HG03565 (cell line): ENCODE measurements around the gene COL23A1.
"Not testable (repeated sequence)": the region's sequence is repeated elsewhere in the genome, so short reads cannot be mapped to it uniquely, and the experiment has no call there.

Experiments
- ATAC-seq: cut with Tn5 transposase; IDR thresholded peaks from one replicate; pipeline ENCODE4 v1.9.1; 2021; ENCODE audit warnings: mild to moderate bottlenecking, moderate library complexity; ENCODE audit not compliant: unreplicated experiment

COL23A1 gene

DNA sequence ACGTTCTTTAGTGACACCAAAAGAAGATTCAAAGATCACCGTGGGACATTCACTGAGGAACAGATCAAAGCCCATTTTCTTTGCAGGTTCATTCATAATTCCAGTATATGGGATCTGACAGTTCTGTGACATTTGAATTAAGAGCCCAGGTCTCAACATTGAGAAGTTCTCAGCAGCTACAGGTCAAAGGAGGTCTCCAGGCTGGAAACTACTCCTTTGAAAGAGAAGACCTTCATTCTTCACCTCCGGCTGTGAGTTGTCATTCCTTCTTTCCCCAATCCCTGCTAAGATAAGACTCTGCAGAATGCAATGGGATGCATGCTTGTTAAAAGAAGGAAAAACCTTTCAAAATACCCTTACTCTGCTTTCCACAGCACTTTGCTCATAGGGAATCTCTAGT, 79.0 kb downstream of the COL23A1 start:
- ATAC-seq, result no peak

GRCh38 chr5:178509491-178510057, 80.6 kb downstream of the COL23A1 start:
- ATAC-seq, result no peak

DNA sequence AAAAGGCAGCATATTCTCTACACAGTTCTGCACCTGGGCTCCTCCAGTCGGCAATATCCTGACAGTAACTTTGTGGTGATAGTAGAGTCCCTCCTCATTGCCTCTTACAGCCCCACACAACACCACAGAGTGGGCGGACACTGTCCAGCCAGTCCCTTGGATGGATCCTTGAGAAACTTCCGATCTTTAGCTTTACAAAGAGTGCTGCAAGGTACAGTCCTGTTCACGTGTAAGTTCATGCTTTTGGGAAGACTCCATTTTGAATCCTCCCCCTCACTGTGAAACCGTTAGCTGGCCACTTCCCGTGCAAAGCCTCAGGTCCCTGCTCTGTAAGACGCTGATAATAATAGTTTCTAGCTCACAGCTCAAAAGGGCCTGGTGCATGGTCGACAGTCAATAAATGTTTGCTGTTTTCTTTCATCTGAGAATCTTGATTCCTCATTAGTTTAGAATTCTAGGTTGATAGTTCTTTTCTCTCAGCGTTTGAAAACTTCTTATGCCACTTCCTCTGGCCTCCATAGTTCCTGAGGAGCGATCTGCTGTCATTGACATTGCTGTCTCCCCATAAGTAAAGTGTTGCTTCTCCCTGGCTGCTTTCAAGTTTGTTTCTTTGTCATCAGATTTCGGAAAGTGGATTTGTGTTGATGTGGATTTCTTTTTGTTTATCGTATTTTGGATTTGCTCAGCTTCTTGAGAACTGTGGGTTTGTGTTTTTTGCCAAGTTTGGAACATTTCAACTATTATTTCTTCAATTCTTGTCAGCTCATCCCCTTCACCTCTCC, 82.9 kb downstream of the COL23A1 start:
- ATAC-seq, result no peak

DNA sequence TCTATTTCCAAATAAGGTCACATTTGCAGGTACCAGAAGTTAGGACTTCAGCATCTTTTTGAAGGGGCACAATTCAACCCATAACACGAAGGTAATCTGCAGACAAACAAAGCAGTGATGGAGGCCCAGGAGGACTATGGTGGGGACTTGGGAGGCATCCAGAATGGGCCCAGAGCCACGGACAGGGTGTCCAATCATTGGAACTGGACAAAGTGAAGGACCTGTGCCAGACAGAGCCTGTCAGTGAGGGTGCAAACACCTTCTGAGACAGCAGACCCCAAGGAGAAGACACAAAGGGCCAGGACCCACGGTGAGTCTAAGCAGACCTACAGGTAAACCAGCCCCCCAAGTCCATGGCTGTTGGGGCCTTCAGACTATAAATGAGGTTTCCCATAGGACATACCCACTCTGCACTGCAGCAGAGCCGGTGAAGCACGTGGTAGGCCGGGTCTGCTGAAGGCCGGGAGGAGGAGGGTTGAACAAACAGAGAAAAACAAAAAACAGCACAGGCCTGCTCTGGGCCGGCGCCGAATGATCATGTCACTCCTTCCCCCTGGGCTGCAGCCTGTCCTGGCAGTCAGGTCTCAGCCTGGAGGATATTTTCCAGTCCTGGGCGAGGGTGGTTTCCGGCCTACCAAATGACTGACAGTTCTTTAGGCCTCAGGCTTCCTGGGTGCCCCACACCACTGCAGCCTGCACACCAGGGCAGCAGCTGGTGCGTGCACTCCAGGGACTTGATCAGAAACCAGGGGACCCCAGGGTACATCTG, 84.4 kb downstream of the COL23A1 start:
- ATAC-seq, result no peak

- no peak for ATAC-seq
Observed at GRCh38 chr5:178504340-178504960, 85.7 kb downstream of the COL23A1 start.

DNA sequence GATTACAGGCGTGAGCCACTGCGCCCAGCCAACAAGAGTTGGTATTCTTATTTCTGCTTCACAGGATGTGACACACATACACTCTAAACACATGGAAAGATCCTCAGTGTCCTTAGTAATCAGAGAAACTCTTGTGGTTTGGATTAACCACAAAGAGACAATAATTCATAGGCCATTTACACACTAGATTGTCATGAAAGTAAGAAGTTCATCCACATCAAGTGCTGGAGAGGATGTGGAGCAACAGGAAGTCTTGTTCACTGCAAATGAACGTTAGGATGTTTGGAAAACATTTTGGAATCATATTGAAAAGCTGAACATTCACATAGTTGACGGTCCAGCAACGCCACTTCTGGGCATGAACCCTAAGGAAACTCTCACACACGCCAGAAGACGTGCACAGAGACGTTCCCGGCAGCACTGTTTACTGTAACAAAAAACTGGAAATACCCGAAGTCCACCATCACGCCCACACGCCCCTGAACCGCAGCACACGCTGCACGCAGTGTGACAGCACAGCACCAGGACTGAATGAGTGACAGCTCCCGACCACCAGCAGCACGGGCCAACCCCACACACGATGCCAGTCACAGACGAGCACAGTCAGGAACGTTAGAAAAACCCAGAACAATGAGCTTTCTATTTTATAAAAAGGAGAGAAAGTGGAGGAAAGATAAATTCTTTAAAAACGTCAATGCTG, 87.6 kb downstream of the COL23A1 start:
- ATAC-seq, result no peak

DNA sequence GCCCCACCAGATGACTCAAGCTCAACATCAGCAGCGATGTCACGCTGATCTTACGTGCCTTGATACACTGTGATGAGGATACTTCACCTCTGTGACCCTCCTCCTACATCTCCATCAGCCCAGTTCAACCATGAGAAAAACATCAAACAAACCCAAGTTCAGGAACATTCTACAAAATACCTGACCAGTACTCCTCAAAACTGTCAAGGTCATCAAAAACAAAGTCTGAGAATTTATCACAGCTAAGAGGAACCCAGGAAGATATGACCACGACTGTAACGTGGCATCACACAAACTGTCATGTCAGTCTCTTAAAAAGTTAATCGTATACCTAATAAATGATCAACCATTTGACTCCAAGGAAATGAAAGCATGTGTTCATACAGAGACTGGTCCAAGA, 90.8 kb downstream of the COL23A1 start:
- no peak for ATAC-seq

DNA sequence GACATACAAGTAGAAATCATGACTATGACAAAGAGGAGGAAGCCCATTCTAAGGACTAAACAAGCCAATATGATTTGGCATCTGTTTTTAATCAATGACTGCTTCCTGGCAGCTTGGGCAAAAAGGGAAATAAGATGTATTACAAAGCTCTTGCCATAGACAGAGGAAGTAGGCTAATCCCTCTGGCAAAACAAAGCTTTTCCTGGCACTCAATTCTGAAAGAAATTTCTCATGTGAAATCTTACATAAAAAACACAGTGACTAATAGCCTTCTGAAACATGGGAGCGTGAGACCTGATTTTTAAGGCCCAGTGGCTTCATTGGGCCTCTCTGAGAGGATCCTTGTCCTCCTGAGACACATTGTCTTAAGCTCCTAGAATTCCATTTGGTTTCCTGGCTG, 93.6 kb downstream of the COL23A1 start:
- no peak for ATAC-seq

DNA sequence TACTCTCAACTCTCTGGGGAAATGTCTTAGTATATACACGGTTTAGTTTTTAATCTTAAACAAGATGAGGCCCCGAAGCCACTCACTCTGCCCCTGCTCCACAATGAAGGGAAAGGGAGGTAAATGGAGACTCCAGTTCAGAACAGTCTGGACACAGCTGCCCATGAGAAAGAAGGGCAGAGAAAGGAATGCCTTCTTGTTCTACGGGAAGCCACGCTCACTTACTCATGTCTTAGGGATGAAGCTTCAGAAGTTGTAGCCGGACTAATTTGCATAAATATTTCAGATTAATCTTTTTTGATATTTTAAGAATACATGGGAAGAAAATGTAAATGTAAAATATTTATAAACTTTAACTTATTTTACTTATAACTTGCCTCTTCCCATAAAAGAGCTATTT, 94.0 kb downstream of the COL23A1 start:
- ATAC-seq, result no peak

GRCh38 chr5:178495706-178496105, 94.5 kb downstream of the COL23A1 start:
- ATAC-seq, result no peak

GRCh38 chr5:178492278-178492677, 97.9 kb downstream of the COL23A1 start:
- no peak for ATAC-seq

DNA sequence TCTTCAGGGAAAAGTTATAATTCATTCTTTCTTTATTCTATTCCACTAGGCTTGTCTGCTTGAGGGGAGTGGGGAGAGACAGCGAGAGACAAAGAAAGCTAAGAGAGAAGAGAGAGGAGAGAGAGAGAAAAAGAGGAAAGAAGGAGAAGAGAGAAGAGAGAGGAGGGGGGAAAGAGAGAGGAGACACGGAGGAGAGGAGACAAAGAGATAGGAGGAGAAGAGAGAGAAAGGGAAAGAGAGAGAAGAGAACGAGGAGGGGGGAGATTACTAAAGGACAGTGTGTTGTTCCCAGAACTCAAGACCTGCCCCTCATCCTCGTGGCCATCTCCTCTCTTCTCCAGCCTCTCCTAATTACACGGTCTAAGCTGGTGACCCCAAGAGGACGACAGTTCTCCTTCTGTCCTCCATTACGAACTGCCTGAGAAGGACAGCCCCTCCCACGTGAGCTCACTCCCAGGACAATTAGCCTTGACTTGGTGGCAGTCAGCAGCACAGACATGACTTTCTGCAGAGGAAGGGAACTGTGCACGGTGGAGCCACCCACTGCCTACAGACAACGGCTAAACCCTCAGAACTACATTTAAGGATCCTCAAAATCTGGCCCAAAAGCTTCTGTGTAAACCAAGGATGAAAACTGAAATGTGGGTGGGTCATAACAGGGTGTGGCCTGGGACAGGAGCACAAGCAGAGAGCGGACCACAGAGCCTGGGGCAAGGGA, 99.1 kb downstream of the COL23A1 start:
- ATAC-seq, result no peak

DNA sequence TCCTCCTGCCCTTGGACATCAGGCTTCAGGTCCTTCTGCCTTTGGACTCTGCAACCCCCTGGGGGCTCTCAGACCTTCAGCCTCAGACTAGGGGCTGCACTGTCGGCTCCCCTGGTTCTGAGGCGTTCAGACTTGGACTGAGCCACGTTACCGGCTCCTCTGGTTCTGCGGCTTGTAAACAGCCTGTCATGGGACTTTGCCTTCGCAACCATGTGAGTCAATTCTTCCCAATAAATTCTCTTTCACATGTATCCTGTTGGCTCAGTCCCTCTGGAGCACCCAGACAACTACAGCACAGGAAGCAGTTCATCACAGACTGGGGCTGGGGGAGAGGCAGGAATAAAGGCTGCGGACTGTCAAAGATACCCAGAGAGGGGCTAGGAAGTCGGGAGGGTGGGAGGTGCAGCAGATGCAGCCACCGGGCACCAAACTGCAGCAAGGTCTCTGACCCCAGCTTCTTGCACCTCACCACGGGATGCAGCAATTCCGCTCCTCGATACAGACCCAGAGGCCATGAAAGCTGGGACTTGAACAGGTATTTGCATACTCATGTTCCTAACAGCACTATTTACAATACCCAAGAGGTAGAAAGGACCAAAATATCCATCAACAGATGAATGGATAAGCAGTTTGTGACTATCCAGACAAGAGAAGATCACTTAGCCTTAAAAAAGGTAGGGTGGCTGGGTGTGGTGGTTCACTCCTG, 100.8 kb downstream of the COL23A1 start:
- no peak for ATAC-seq

GRCh38 chr5:178488696-178489095, 101.5 kb downstream of the COL23A1 start:
- ATAC-seq, result no peak

GRCh38 chr5:178487911-178488600, 102.1 kb downstream of the COL23A1 start:
- no peak for ATAC-seq

DNA sequence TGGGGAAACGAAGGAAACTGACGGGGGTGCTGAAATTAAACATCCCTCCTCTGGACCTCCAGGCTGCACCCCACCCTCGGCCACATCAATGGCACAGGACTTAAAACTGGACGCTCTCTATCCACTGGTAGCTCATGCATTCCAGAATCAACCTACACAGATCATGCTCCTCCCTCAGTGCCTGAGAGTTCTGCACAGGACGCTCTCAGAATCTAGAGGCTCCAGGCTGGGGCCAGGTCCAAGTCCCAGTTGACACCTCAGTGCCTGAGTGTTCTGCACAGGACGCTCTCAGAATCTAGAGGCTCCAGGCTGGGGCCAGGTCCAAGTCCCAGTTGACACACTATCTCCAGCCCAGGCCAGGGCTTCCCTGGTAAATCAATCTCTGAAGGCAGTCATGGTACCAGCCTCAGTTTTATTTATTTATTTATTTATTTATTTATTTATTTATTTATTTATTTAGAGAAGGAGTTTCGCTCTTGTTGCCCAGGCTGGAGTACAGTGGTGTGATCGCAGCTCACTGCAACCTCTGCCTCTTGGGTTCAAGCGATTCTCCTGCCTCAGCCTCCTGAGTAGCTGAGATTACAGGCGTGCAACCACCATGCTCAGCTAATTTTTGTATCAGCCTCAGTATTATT, 103.2 kb downstream of the COL23A1 start:
- ATAC-seq, result not testable (repeated sequence)

- ATAC-seq, result no peak
Observed at GRCh38 chr5:178486239-178486641, 104.0 kb downstream of the COL23A1 start.

GRCh38 chr5:178483620-178484019, 106.6 kb downstream of the COL23A1 start:
- no peak for ATAC-seq

DNA sequence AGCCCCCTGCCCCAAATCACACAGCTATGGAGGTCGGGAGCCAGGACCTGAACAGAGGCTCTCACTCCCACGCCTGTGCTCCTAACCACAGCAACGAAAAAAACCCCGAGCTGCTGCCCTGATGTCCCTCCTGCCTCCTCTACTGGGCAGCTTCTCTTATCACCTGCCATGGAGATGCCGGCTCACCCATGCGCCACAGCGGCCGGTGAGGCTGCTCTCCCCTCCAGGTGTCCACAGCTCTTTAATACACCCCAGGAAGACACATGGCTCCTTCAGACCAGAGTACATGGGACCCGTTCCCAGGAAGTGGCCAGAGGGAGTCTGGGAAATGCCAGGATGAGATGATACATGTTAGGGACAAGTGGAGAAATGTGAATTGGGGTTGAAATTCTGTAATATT, 110.9 kb downstream of the COL23A1 start:
- ATAC-seq, result no peak
